GM21529 (cell line): ENCODE results near the gene CWC27.
A peak's percentile ranks its signal among the peaks of the same experiment; 100 is the strongest.

Experiments used
- ATAC-seq: cut with Tn5 transposase; IDR thresholded peaks from one replicate; pipeline ENCODE4 v1.9.1; 2021; ENCODE audit not compliant: unreplicated experiment

Gene CWC27

GRCh38 chr5:65032250-65032649 lies 263.5 kb downstream of the CWC27 start:
- no peak for ATAC-seq

GRCh38 chr5:65034029-65034812 lies 265.5 kb downstream of the CWC27 start:
- no peak for ATAC-seq

DNA sequence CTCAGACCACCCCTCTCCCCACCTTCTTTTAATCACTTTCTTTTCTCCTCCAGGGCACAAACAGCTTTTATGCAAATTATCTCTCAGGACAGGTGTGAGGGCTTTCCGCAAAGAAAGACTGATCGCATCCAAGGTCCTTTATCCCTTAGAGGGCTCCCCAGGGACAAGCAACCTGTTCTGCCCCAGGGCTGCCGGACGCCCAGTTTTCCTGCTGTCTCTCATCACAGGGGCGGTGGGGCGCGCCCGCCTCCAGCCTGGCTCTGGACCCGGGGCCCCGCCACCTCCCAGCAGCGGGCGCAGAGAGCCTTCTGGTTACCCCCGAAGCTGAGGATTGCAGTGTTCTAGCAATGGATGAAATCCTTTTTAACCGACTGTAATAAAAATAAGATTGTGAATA lies 266.1 kb downstream of the CWC27 start:
- ATAC-seq = no peak

DNA sequence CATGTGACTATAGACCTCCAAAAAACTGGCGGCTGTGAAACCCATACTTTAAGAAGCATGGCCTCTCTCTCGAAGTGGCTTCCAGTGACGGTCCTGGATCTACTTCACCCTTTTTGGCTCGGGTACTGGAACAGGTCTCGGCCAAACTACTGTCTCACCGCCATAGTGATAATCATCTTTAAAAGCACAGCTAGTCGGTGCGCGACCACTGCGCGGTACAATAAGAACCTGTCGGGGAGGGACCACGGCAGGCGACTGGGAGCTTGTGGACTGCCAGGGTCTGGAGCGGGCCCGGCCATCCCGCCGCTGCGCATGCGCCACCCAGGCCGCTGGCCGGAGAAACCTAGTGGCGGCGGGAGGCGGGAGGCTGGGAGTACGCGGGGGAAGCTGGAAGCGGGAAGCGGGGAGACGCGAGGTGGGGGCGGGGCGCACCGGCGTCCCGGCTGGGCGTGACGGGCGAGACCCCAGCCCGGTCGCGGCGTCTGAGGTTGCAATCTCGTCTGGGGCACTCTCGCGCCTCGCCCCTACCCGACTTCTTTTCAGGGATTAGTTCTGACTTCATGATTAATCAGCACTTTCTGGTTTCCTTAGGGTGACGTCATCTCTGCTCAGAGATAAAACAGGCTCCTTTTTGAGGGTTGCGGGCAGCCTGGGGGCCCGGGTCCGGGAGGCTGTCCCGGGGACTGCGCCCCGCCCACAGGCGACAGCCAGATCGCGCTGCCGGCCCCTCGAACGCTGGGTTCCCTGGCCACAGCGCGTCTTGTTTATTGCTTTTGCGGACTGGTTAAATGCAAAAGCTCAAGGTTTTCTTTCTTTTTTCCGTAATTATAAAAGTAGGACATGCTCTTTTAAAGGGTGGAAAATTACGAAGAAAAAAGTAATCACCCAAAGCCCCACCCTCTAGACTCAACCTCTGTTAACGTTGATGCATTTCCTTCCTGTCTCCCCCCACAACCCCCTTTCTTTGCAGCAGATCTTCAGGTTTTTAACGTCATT lies 266.8 kb downstream of the CWC27 start:
- ATAC-seq = peak; percentile 89

DNA sequence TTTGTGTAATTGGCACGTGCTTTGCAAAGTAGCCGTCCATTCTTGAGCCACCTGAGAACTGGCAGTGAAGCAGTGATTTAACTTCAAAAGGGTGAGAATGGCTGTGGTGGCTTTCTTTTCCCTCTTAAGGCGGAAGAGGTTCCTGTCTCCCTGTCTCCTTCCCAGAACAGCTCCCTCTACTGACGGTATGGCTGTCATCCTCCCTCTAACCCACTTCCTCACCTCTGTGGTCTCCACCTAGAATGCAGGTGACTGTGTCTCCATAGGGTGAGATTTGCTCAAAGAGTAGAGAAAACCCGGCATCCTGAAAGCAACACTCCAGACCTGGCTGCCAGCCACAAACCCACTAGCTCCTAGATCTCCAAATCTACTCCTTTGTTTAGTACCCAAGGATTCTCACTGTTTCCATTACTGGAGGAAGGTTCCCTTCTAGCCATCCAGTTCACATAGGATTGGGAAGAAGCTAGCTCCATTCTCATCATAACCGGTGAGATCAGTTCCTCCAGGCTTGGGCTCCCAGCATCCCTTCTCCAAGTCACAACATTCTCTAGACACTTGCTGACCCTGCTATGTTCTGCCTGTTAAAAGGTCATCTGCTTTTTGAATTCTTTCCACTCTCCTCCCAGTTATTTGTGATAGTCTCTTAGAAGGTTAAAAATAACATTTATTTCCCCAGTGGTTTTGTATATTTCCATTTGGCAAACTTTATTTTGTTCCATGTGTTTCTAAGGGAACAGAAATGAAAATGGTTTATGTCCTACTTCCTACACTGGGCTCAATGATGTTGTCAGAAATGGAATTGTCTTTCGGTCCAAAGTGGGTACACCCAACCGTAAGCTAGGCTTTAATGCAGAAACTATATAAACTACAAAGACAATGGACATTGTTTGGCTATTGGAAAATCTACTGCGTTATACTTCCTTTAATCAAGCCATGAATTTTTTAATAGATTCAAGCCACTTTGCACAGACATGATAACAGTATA lies 269.4 kb downstream of the CWC27 start:
- ATAC-seq = no peak

DNA sequence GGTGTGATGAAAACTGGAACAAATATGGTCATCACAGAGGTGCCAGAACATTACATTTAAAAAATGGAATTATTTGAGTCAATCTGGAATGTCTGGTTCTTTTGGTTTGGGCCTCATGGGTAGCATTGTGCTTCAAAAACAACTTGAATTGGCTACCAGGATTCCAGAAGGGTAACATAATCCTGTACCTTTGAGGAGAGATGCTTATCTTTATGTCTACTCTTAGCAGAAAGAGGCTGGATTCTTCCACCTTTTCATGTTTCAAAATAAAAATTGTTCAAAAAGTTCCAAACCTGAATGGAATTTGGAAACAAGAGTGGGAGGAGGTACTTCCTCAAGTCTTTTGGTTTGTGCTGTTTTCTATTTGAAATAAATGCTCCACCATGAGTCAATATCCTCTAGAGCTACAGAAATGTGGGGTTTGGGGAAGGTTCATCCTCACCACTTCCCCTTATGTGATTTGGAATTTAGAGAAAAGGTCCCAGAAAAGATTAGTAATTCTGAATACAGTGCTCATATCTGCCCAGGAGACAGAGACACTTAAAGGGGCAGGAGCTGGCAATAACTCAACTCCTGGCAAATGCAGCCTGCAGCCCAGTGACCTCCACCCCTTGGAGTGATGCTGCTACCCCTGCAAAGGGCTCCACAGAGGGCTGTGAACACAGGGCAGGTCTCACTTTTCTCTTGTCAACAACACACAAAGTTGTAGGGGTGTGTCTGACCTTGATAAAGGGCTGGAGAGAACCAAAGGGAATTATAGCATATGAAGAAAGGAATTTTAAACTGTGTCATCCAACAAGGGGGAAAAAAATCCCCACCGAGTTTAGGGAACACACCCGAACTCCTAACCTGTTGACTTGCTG lies 272.8 kb downstream of the CWC27 start:
- ATAC-seq = no peak

DNA sequence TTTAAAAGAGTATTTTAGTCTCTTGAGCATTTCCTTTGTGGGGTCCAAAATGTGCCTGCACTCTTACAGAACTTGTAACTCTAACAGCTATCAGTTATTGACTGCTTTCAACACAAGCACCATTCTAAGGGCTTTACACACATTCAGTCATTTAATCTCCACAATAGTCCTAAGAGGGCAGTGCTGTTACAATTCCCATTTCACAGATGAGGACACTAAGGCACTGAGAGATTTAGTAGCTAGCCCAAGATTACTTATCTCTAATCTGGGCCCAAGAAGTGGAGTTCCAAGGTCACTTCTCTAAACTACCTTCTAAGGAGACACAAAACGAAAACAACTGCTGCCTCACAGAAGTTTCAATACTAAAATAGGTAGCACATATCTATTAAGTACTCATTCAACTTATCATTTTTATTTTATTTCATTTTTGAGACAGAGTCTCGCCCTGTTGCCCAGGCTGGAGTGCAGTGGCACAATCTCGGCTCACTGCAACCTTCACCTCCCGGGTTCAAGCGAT lies 275.2 kb downstream of the CWC27 start:
- ATAC-seq = peak; percentile 62

DNA sequence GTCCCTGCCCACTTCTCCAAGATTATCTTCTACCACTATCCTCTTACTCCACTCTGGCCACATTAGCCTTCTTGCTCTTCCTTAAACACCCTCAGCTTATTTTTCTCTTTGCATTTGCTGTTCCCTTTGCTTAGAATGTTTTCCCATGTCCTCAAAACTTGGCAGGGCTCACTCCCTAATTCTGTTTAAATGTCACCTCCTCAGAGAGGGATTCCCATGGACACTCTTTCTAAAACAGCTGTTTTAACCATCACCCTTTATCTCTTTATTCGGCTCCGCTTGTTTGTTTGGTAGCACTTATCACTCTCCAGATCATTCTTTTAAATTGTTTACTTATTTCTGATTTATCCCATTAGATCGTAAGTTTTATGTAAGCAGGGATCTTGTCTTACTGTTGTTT lies 278.5 kb downstream of the CWC27 start:
- ATAC-seq = no peak

- ATAC-seq = peak; percentile 43
Observed at GRCh38 chr5:65047948-65048690, 279.4 kb downstream of the CWC27 start.

- ATAC-seq = peak; percentile 35
Observed at GRCh38 chr5:65050140-65050539, 281.4 kb downstream of the CWC27 start.

DNA sequence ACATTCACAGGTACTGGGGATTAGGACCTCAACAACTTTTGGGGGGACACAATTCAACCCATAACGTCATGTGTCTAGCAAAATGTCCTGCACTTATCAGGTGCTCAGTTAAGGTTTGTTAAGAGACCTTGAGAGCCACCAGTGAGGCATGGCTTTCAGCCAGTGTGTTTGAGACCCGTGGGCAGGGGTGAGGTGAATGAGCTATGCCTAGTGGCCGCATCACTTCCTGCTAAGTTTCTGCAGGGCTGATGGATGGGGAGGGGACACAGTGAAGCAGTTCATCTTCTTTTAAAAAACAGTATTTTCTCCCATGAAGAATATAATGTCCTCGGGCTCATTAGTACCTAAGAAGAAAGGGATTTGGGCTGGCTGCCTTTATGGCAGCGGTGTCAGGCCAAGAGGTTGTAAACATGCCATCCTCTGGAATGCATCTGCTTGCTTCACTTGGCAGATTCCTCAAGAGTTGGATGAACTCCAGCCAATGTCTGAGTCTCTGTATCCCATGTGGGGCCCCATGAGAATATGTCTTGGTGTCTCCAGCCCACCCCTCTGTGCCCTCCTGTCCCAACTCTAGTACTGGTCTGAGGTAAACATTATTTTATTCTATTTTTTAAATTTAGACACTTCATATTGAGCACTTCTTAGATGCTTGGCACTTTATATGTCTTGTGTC lies 282.2 kb downstream of the CWC27 start:
- no peak for ATAC-seq

- ATAC-seq = no peak
Observed at GRCh38 chr5:65055938-65056337, 287.2 kb downstream of the CWC27 start.

DNA sequence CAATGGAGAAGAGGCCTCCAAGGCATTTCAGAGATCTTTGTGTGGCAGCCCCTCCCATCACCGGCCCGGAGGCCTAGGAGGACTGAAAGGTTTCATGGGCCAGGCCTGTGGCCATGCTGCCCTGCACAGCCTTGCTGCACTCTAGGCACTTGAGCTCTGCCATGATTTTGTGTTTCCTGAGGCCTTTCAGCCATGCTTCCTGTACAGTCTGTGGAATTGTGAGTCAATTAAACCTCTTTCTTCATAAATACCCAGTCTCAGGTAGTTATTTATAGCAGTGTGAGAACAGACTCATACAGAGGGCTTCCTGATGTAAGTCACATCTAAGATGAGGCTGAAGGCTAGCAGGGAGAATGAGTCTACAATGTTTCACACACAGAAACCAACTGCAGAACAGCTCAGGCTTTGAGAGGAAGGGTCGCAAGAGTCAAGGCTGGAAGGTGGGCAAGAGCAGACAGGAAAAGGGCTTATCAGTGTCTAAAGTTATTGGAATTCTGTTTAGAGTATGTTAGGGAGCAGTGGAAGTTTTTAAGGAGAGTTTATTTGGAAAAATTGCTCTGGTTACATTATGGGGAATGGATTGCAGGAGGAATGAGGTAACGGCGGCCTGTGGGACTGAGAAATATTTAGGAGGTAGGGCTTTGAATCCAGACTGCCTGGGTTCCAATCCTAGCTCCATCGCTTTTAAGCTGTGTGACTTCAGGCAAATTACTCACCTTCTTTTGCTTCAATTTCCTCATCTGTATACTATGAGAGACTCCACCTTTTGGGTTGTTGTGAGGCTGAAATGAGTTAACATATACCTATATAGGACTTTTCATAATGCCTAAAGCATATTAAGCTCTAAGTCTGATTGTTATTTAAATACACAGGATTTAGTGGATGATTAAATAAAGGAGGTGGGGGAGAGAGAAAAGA lies 291.2 kb downstream of the CWC27 start:
- no peak for ATAC-seq

- ATAC-seq = peak; percentile 68
Observed at GRCh38 chr5:65061250-65061973, 292.7 kb downstream of the CWC27 start.

DNA sequence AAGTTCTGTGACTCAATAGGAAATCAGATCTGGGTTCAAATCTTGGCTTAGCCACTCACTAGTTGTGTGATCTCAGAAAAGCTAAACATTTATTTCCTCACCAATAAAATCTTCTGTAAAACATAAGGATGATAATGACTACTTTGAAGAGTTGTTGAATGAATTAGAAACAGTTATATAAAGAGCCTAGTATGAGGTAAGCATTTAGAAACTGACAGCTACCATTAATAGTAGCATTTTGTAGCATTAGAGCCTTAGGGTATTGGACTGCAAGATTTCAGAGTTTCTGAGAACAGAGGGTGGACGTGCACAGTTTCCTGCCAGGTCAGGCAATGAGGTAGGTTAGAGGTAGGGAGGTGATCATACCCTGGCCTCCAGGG lies 293.2 kb downstream of the CWC27 start:
- peak; percentile 41 for ATAC-seq

DNA sequence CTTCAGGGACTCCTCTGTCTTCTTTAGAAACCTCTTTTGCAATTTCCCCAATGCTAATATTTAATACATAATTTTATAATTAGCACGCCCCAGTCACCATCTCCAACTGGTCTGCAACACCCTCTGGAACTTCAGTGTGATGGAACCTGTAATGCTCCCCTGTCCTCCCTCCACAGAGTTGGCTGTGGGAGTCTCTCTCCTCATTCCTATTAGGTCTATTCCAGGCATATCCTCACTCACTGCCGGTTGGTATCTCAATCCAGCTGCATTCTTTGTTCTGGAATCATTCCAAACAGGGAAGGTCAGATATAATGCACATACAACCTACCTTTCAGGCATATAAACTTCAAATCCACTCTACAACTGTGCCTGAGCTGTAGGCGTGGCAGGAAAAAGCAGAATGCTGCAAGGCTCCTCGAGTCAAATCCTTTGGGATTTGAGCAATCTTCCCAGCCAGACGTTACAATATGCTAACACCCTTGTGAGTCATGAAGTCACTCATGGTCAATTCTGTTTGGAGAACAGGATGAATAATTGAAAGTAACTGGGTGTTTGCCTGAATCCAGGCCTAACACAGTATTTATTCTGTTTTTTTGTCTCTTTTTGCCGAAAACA lies 293.8 kb downstream of the CWC27 start:
- no peak for ATAC-seq
